ENCODE measurements around the gene SYCP2. TPM values are rescaled to one million over a fixed set of nuclear protein-coding genes. Genes with fewer than 3 reads are reported as not detected.

Gene SYCP2
- polyA plus RNA-seq, 3 donors = 0.28 to 1.2 (median 0.30) TPM

DNA sequence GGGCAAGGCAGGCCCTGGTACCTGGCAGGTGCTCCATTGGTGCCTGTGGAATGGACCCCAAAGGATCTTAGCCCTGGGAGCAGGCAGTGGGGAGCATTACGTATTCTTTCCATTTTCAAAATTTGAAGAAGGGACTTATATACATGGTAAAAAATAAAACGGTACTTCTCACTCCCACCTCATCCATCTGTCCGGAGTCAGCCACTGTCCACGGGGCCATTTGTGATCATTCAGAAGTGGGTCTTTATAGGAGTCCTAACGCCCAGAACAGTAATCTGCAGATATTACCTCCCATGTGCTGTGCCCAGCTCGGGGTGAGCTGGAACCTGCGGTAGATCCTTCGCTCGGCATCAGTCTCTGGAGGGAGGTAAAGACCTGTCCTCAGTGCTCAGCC lies 110.4 kb downstream of the SYCP2 start:
- intact Hi-C loops (cut with micrococcal nuclease) = no loop called here
- DNase-seq = no peak
- no peak overlapping the region for H3K4me3 Mint-ChIP-seq
- H3K9me3 Mint-ChIP-seq = peaks cover 0 to 1% (median 0%) of the 10 kb centered on the region in 7 donors
- Histone ChIP-seq H3K4me1 (ENCODE audit: control insufficient read depth in 1 of 2, insufficient read depth in 2 of 2, low read length in 2 of 2) (no peaks in the 10 kb centered on the region), H3K79me2 (ENCODE audit: insufficient read depth, low read length) (no peaks in the 10 kb centered on the region), H3K9ac (ENCODE audit: insufficient read depth, low read length, poor library complexity, severe bottlenecking) (no peak overlapping the region), H3K27me3 (ENCODE audit: control insufficient read depth in 2 of 2, insufficient read depth in 2 of 2, low read length in 2 of 2) (no peaks in the 10 kb centered on the region), H2AFZ (ENCODE audit: insufficient read depth, low read depth, low read length, poor library complexity, severe bottlenecking) (no peak overlapping the region), H3K4me3 (replicated peaks in 1 of 3; ENCODE audit: low read depth in 2 of 3, low read length in 3 of 3) (no peak overlapping the region), H3K9me3 (replicated peaks in 1 of 2; ENCODE audit: control insufficient read depth in 1 of 2, insufficient read depth in 1 of 2, low read length in 2 of 2) (no peaks in the 10 kb centered on the region), H4K20me1 (ENCODE audit: insufficient read depth, low read length) (no peaks in the 10 kb centered on the region), H3K36me3 (replicated peaks in 1 of 2; ENCODE audit: control insufficient read depth in 1 of 2, insufficient read depth in 2 of 2, low read length in 2 of 2) (no peaks in the 10 kb centered on the region), H3K27ac (ENCODE audit: low read depth in 1 of 2, low read length in 2 of 2) (no peak overlapping the region), H3K4me2 (replicated peaks; ENCODE audit: extremely low read depth, low read length, poor library complexity, severe bottlenecking) (no peak overlapping the region)
- no CpG with 5 or more reads among the region's 9 CpGs for WGBS (ENCODE audit: insufficient coverage)
- TF ChIP-seq, protein P1, sequence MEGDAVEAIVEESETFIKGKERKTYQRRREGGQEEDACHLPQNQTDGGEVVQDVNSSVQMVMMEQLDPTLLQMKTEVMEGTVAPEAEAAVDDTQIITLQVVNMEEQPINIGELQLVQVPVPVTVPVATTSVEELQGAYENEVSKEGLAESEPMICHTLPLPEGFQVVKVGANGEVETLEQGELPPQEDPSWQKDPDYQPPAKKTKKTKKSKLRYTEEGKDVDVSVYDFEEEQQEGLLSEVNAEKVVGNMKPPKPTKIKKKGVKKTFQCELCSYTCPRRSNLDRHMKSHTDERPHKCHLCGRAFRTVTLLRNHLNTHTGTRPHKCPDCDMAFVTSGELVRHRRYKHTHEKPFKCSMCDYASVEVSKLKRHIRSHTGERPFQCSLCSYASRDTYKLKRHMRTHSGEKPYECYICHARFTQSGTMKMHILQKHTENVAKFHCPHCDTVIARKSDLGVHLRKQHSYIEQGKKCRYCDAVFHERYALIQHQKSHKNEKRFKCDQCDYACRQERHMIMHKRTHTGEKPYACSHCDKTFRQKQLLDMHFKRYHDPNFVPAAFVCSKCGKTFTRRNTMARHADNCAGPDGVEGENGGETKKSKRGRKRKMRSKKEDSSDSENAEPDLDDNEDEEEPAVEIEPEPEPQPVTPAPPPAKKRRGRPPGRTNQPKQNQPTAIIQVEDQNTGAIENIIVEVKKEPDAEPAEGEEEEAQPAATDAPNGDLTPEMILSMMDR (IDR thresholded peaks at IDR 0.05) = no peak
- H3K36me3 Mint-ChIP-seq = no peaks in the 10 kb centered on the region
- peaks cover 1 to 3% (median 3%) of the 10 kb centered on the region in 3 donors for H3K27me3 Mint-ChIP-seq (ENCODE audit: low read depth in 3 of 3)
- H3K4me1 Mint-ChIP-seq = no peaks in the 10 kb centered on the region
- no peak overlapping the region for H3K27ac Mint-ChIP-seq

DNA sequence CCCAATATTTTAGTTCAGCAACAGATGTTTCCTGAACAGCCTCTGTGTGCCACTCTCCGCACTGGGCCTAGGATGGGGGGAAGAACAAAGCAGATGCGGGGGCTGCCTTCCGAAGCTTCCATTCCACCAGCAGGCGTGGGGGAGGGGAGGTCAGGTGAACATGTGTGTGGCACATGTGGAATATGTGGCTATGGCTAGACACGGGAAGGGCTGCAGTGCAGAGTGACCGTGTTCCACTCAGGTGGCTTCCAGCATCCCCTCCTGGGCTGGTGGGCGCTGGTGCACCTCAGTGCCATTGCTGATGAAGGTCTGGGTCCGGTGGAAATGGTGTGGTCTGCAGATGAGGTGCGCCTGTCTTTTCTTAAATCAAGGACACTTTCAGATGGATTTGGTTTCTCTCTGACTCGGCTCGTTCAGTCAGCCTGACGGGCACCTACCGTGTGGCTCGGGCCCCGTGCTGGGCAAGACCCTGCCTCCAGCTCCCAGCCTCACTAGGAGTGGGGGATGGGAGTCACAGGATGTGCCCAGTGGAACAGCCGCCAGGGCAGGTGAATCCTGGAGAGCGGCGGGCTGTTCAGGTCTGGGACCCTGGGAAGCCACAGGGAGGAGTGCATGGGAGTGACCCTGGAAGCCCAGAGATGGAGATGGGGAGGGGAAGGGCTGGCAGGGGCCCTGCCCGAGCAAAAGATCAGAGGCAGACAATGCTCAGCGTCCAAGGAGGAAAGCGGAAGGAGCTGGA lies 111.0 kb downstream of the SYCP2 start:
- Histone ChIP-seq H2AFZ (ENCODE audit: insufficient read depth, low read depth, low read length, poor library complexity, severe bottlenecking) (no peak overlapping the region), H3K4me1 (ENCODE audit: control insufficient read depth in 1 of 2, insufficient read depth in 2 of 2, low read length in 2 of 2) (no peaks in the 10 kb centered on the region), H3K79me2 (ENCODE audit: insufficient read depth, low read length) (no peaks in the 10 kb centered on the region), H3K27ac (ENCODE audit: low read depth in 1 of 2, low read length in 2 of 2) (no peak overlapping the region), H3K27me3 (ENCODE audit: control insufficient read depth in 2 of 2, insufficient read depth in 2 of 2, low read length in 2 of 2) (no peaks in the 10 kb centered on the region), H3K9ac (ENCODE audit: insufficient read depth, low read length, poor library complexity, severe bottlenecking) (no peak overlapping the region), H4K20me1 (ENCODE audit: insufficient read depth, low read length) (no peaks in the 10 kb centered on the region), H3K36me3 (replicated peaks in 1 of 2; ENCODE audit: control insufficient read depth in 1 of 2, insufficient read depth in 2 of 2, low read length in 2 of 2) (no peaks in the 10 kb centered on the region), H3K4me3 (replicated peaks in 1 of 3; ENCODE audit: low read depth in 2 of 3, low read length in 3 of 3) (no peak overlapping the region), H3K4me2 (replicated peaks; ENCODE audit: extremely low read depth, low read length, poor library complexity, severe bottlenecking) (no peak overlapping the region), H3K9me3 (replicated peaks in 1 of 2; ENCODE audit: control insufficient read depth in 1 of 2, insufficient read depth in 1 of 2, low read length in 2 of 2) (no peaks in the 10 kb centered on the region)
- intact Hi-C loops (cut with micrococcal nuclease) = no loop called here
- TF ChIP-seq, protein P1 (IDR thresholded peaks at IDR 0.05) = no peak
- H3K27me3 Mint-ChIP-seq (ENCODE audit: low read depth in 3 of 3) = peaks cover 1 to 4% (median 3%) of the 10 kb centered on the region in 3 donors
- H3K4me1 Mint-ChIP-seq = no peaks in the 10 kb centered on the region
- 78% methylated on average over 17 of the region's 21 CpGs for WGBS (ENCODE audit: insufficient coverage)
- H3K4me3 Mint-ChIP-seq = no peak overlapping the region
- DNase-seq = no peak
- H3K36me3 Mint-ChIP-seq = no peaks in the 10 kb centered on the region
- no peak overlapping the region for H3K27ac Mint-ChIP-seq
- H3K9me3 Mint-ChIP-seq = peaks cover 0 to 1% (median 0%) of the 10 kb centered on the region in 7 donors

All from CD14-positive monocyte (primary cell).